GM21723 (cell line): ENCODE results near the gene USP17L10.
"Not testable (repeated sequence)": the region's sequence is repeated elsewhere in the genome, so short reads cannot be mapped to it uniquely, and the experiment has no call there.

Source experiments
- ATAC-seq: cut with Tn5 transposase; IDR thresholded peaks from one replicate; pipeline ENCODE4 v1.9.1; 2021; ENCODE audit warnings: mild to moderate bottlenecking, moderate library complexity; ENCODE audit not compliant: unreplicated experiment

USP17L10 gene

GRCh38 chr4:9210357-9210756, at the start of gene USP17L10:
USP17L10 (plus strand) TSS chr4:9210657; CDS start chr4:9210657, 0 bp downstream.
- ATAC-seq = not testable (repeated sequence)

GRCh38 chr4:9165990-9166389, 44.5 kb upstream of the USP17L10 start:
- not testable (repeated sequence) for ATAC-seq

- not testable (repeated sequence) for ATAC-seq
These were observed 40.5 kb upstream of the USP17L10 start, which contains the start of gene FAM90A26 for GRCh38 chr4:9169791-9170459. FAM90A26 (plus strand) TSS chr4:9170409; CDS start chr4:9173173, 2,764 bp downstream.

- ATAC-seq = not testable (repeated sequence)
These were observed 4.2 kb downstream of the USP17L10 start for GRCh38 chr4:9214701-9215100.

GRCh38 chr4:9215105-9215504, 4.6 kb downstream of the USP17L10 start, which contains the start of gene USP17L11:
USP17L11 (plus strand) TSS chr4:9215405; CDS start chr4:9215405, 0 bp downstream.
- ATAC-seq = not testable (repeated sequence)

- ATAC-seq = not testable (repeated sequence)
These were observed 9.4 kb downstream of the USP17L10 start, which contains the start of gene USP17L12 for GRCh38 chr4:9219852-9220251. USP17L12 (plus strand) TSS chr4:9220152; CDS start chr4:9220152, 0 bp downstream.

GRCh38 chr4:9224596-9224995, 14.1 kb downstream of the USP17L10 start, which contains the start of gene USP17L13:
USP17L13 (plus strand) TSS chr4:9224896; CDS start chr4:9224896, 0 bp downstream.
- not testable (repeated sequence) for ATAC-seq

- not testable (repeated sequence) for ATAC-seq
These were observed 19.8 kb downstream of the USP17L10 start for GRCh38 chr4:9230249-9230648.

- not testable (repeated sequence) for ATAC-seq
These were observed 23.6 kb downstream of the USP17L10 start, which contains the start of gene USP17L15 for GRCh38 chr4:9234085-9234484. USP17L15 (plus strand) TSS chr4:9234385; CDS start chr4:9234385, 0 bp downstream.

GRCh38 chr4:9238461-9238860, 28.0 kb downstream of the USP17L10 start:
- not testable (repeated sequence) for ATAC-seq

GRCh38 chr4:9243579-9243978, 33.1 kb downstream of the USP17L10 start, which contains the start of gene USP17L17:
USP17L17 (plus strand) TSS chr4:9243879; CDS start chr4:9243879, 0 bp downstream.
- ATAC-seq = not testable (repeated sequence)

- not testable (repeated sequence) for ATAC-seq
These were observed 37.7 kb downstream of the USP17L10 start, which contains the start of gene USP17L18 for GRCh38 chr4:9247953-9248680. USP17L18 (plus strand) TSS chr4:9248630; CDS start chr4:9248630, 0 bp downstream.

GRCh38 chr4:9253078-9253477, 42.6 kb downstream of the USP17L10 start, which contains the start of gene USP17L19:
USP17L19 (plus strand) TSS chr4:9253378; CDS start chr4:9253378, 0 bp downstream.
- ATAC-seq = not testable (repeated sequence)

GRCh38 chr4:9257824-9258223, 47.4 kb downstream of the USP17L10 start, which contains the start of gene USP17L20:
USP17L20 (plus strand) TSS chr4:9258124; CDS start chr4:9258124, 0 bp downstream.
- not testable (repeated sequence) for ATAC-seq
